ENCODE measurements around the gene VOPP1. TPM values are rescaled to one million over a fixed set of nuclear protein-coding genes. Genes with fewer than 3 reads are reported as not detected.
"Not testable (repeated sequence)": the region's sequence is repeated elsewhere in the genome, so short reads cannot be mapped to it uniquely, and the experiment has no call there.

The VOPP1 gene
- total RNA-seq, 1 donor from 2014 or later: 66.2 TPM

DNA sequence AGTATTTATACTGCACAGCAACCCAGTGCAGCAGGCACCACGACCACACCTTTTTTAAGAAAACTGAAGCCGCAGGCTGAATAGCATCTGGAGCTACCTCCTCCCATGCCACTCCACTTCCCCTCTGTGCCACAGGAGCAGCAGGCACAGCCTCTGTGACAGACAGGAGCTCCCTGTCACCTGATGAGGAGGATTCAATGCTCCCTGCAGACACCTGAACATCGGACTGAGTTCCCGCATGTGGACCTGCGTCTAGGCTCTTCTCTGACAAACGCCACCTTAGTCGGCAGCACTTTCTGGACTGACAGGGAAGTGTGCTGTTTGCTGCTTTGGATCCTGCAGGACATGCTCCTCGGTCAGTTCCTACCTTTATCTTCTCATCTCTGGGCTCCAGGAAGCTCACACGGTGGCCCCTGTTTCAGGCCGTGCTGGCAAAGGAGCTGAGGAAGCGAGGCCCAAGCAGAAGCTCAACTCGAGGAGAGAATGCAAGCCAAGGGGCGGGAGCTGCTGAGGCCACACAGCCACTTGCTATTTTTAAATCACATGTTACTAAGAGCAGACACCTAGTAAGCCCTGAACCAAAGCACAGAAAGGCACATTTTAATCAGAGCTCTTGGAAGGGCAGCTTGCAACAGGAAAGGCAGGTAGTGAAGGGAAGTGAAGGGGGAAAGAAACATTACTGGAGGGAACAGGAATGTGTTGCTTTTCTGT lies 56.6 kb downstream of the VOPP1 start:
- ATAC-seq: no peak
- no peak for DNase-seq
- no peaks in the 10 kb centered on the region for H3K27me3 ChIP-seq (ENCODE audit: low read depth)
- peaks cover 38% of the 10 kb centered on the region for H3K36me3 ChIP-seq
- H3K4me1 ChIP-seq: peaks cover 6% of the 10 kb centered on the region
- intact Hi-C loops (cut with DNase I): no loop called here
- no peaks in the 10 kb centered on the region for H3K9me3 ChIP-seq
- no peak overlapping the region for H3K4me3 ChIP-seq
- H3K27ac ChIP-seq: no peak overlapping the region
- TF ChIP-seq, protein P1, sequence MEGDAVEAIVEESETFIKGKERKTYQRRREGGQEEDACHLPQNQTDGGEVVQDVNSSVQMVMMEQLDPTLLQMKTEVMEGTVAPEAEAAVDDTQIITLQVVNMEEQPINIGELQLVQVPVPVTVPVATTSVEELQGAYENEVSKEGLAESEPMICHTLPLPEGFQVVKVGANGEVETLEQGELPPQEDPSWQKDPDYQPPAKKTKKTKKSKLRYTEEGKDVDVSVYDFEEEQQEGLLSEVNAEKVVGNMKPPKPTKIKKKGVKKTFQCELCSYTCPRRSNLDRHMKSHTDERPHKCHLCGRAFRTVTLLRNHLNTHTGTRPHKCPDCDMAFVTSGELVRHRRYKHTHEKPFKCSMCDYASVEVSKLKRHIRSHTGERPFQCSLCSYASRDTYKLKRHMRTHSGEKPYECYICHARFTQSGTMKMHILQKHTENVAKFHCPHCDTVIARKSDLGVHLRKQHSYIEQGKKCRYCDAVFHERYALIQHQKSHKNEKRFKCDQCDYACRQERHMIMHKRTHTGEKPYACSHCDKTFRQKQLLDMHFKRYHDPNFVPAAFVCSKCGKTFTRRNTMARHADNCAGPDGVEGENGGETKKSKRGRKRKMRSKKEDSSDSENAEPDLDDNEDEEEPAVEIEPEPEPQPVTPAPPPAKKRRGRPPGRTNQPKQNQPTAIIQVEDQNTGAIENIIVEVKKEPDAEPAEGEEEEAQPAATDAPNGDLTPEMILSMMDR (IDR thresholded peaks at IDR 0.05): no peak

DNA sequence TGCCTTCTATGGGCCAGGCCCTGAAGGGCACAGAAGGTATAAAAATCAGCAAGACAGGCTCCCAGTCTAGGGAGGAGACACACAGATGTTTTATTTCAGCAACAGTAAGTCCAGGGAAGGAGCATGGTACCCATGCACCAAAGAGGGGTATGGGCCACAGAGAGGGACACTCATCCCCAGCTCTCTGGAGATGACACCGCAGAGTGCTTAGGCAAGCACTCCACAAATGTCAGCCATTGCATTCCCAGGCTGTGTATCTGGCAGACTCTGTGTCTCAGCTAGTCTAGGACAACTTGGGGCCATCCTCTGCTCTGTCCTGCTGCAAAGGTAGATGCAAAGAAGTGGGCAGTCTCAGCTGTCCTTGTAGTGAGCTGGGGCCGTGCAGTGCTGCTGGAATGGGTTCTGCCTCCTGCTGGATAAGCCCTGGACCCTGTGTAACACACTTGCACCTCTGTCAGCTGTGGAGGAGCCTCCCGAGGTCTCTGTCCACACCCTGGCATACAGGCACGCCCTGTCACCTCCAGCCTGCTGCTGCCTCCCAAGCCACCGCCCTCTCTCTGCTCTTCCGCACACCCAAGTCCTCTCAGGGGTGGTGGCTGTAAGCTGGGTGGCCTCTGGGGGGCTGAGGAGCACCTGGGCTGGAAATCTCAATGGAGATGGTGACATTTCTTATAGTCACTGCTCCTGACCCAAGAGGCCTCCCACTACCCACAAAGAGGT lies 57.6 kb downstream of the VOPP1 start:
- H3K9me3 ChIP-seq: no peaks in the 10 kb centered on the region
- no peak for ATAC-seq
- H3K4me3 ChIP-seq: no peak overlapping the region
- H3K27ac ChIP-seq: no peak overlapping the region
- H3K27me3 ChIP-seq (ENCODE audit: low read depth): no peaks in the 10 kb centered on the region
- peaks cover 34% of the 10 kb centered on the region for H3K36me3 ChIP-seq
- no peak for DNase-seq
- TF ChIP-seq, protein P1 (IDR thresholded peaks at IDR 0.05): no peak
- intact Hi-C loops (cut with DNase I): no loop called here
- H3K4me1 ChIP-seq: peaks cover 6% of the 10 kb centered on the region

- H3K27me3 ChIP-seq (ENCODE audit: low read depth): no peaks in the 10 kb centered on the region
- H3K9me3 ChIP-seq: no peaks in the 10 kb centered on the region
- peaks cover 26% of the 10 kb centered on the region for H3K36me3 ChIP-seq
- H3K27ac ChIP-seq: no peak overlapping the region
- TF ChIP-seq, protein P1 (IDR thresholded peaks at IDR 0.05): no peak
- no peak overlapping the region for H3K4me3 ChIP-seq
- intact Hi-C loops (cut with DNase I): no loop called here
- ATAC-seq (no peak), DNase-seq (no peak)
- peaks cover 12% of the 10 kb centered on the region for H3K4me1 ChIP-seq
Observed at GRCh38 chr7:55513868-55514267, 58.4 kb downstream of the VOPP1 start.

GRCh38 chr7:55512635-55513191 lies 59.6 kb downstream of the VOPP1 start:
- Histone ChIP-seq H3K36me3 (peaks cover 14% of the 10 kb centered on the region), H3K9me3 (no peaks in the 10 kb centered on the region), H3K4me3 (no peak overlapping the region), H3K27ac (no peak overlapping the region), H3K4me1 (peaks cover 13% of the 10 kb centered on the region), H3K27me3 (ENCODE audit: low read depth) (no peaks in the 10 kb centered on the region)
- intact Hi-C loops (cut with DNase I): no loop called here
- TF ChIP-seq, protein P1 (IDR thresholded peaks at IDR 0.05): no peak
- no peak for ATAC-seq
- DNase-seq: no peak

DNA sequence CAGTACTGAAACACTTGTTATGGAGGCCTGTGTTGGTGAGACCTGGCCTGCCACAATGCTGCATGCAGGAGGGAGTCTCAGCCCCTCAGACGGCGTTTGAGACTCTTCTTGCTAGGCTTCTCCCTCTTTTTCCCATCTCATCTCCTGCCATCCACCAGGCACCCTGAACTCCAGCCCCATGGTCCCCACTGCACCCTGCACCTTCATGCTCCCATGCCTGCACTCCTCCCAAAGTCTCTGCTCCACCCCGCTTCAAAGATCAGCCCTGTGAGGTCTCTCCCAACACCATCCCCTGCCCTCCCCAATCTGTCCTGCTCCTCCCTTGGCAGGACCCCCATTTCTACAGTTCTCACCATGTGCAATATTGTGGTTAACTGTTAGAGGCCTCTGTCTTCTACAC lies 61.7 kb downstream of the VOPP1 start:
- no peaks in the 10 kb centered on the region for H3K27me3 ChIP-seq (ENCODE audit: low read depth)
- intact Hi-C loops (cut with DNase I): no loop called here
- H3K4me1 ChIP-seq: peaks cover 9% of the 10 kb centered on the region
- no peak for DNase-seq
- H3K36me3 ChIP-seq: peaks cover 3% of the 10 kb centered on the region
- no peaks in the 10 kb centered on the region for H3K9me3 ChIP-seq
- no peak overlapping the region for H3K27ac ChIP-seq
- ATAC-seq: no peak
- TF ChIP-seq, protein P1 (IDR thresholded peaks at IDR 0.05): no peak
- H3K4me3 ChIP-seq: no peak overlapping the region

DNA sequence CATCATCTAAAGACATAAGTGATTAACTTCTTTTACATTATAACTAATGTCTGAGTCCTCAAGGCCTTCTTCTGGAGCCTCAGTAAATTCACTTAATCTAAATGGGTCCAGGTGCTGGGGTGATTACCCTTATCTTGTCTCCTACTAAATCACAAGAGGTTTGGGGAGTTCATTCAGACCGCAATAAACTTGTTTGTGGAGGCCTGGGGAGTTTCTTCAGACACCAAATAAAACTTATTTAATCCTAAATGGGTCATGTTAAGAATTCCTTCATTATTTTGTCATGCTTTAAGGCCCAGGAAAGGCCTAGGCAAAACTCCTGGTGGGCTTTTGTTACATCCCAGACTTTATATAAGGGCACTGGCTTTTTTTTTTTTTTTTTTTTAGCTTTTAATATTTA lies 62.1 kb downstream of the VOPP1 start:
- H3K9me3 ChIP-seq; intact Hi-C loops (cut with DNase I); H3K36me3 ChIP-seq; H3K27me3 ChIP-seq (ENCODE audit: low read depth); H3K27ac ChIP-seq; ATAC-seq; DNase-seq; H3K4me1 ChIP-seq; H3K4me3 ChIP-seq: not testable (repeated sequence)
